SK-N-SH treated with all-trans-retinoic acid at 6 μM for 48 hours (cell line): ENCODE results near the gene PHF8.

Experiments used
- ARNTL ChIP-seq: fragments of 450-650 bp; formaldehyde crosslinking; IDR thresholded peaks from 2 replicates; pipeline ENCODE4 v1.5.0; 2020; ENCODE audit warnings: low read depth, mild to moderate bottlenecking, moderate library complexity, borderline replicate concordance
- CREB5 ChIP-seq: fragments of 250-450 bp; sonication (Bioruptor Pico); IDR thresholded peaks from 2 replicates; pipeline ENCODE4 v1.5.1; 2020; ENCODE audit warnings: low read depth, mild to moderate bottlenecking, moderate library complexity
- SNAI2 ChIP-seq: fragments of 250-450 bp; sonication (Bioruptor Pico); IDR thresholded peaks from 2 replicates; pipeline ENCODE4 v1.5.0; 2020; ENCODE audit warnings: mild to moderate bottlenecking, moderate library complexity
- TSHZ2 ChIP-seq: fragments of 250-450 bp; sonication (Bioruptor Pico); IDR thresholded peaks from 2 replicates; pipeline ENCODE4 v1.5.0; 2020; ENCODE audit warnings: mild to moderate bottlenecking, moderate library complexity

GRCh38 chrX:53930515-53931380 lies 113.5 kb downstream of the PHF8 start:
- TF ChIP-seq CREB5 (CRISPR knock-in tag) (no peak), SNAI2 (no peak), ARNTL (no peak), TSHZ2 (no peak)
